ENCODE results near the gene SPTLC2. TPM values are rescaled to one million over a fixed set of nuclear protein-coding genes. Genes with fewer than 3 reads are reported as not detected.

The SPTLC2 gene
- total RNA-seq, 1 experiment from 2014 or later = 32.6 TPM

DNA sequence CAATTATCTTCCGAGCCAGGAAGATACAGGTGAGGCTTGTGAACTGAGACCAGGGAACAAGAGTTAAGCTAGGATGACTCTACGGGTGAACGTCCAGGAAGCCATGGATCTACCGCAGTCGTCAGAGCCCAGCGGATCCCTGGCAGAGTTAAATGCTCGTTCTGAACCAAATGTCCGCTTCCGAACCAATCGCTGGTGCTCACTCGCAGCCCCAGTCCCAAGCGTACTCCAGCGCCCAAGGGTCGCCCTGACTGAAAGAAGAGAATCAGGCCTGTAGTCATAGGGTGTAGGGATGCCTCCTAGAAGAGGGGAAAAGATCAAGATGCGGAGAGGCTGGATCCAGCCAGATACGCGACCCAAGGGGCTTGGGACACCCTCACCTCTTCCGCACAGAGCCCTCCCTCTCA, 159.3 kb downstream of the SPTLC2 start:
- no peaks in the 10 kb centered on the region for H3K27me3 Mint-ChIP-seq (ENCODE audit: low read depth)
- H3K4me1 Mint-ChIP-seq = peaks cover 20 to 22% of the 10 kb centered on the region in 2 experiments
- Histone ChIP-seq H3K23me2 (ENCODE audit: insufficient read length, low read depth, low read length, poor library complexity, severe bottlenecking) (peaks cover 4% of the 10 kb centered on the region), H2BK15ac (ENCODE audit: low read depth, low read length) (no peak overlapping the region), H4K5ac (ENCODE audit: insufficient read length, low read depth, low read length) (no peak overlapping the region), H3K27ac (ENCODE audit: insufficient read length, low read depth, low read length) (peak overlapping the region; percentile 9), H3K4me1 (ENCODE audit: insufficient read depth, low read length) (no peaks in the 10 kb centered on the region; the same call in 1 of the 2 replicates), H3K56ac (ENCODE audit: insufficient read length, low read depth, low read length) (no peak overlapping the region), H3K9me3 (ENCODE audit: control insufficient read depth, low read depth, low read length) (no peaks in the 10 kb centered on the region), H2BK12ac (ENCODE audit: insufficient read length, low read depth, low read length) (no peak overlapping the region), H3T11ph (ENCODE audit: low read length) (no peak overlapping the region), H3K79me2 (ENCODE audit: insufficient read depth, low read length) (peaks cover 13% of the 10 kb centered on the region; the same call in 1 of the 2 replicates), H3K4me2 (ENCODE audit: insufficient read depth, insufficient read length, low read length) (peak overlapping the region; percentile 89), H3K18ac (ENCODE audit: insufficient read length, low read depth, low read length) (no peak overlapping the region), H2AK5ac (ENCODE audit: insufficient read length, low read length) (no peak overlapping the region), H3K27me3 (ENCODE audit: insufficient read depth, low read length) (no peaks in the 10 kb centered on the region), H4K91ac (ENCODE audit: insufficient read length, low read depth, low read length) (no peak overlapping the region), H2BK20ac (ENCODE audit: low read depth, low read length, poor library complexity, severe bottlenecking) (no peak overlapping the region), H3K23ac (ENCODE audit: insufficient read length, low read depth, low read length) (no peak overlapping the region), H4K8ac (replicated peaks; ENCODE audit: insufficient read length, low read depth, low read length) (no peak overlapping the region), H2BK5ac (ENCODE audit: insufficient read length, low read length) (no peak overlapping the region), H2BK120ac (ENCODE audit: low read depth, low read length, poor library complexity, severe bottlenecking) (no peak overlapping the region), H3K14ac (ENCODE audit: insufficient read depth, low read length) (no peak overlapping the region), H2AFZ (ENCODE audit: low read length) (no peak overlapping the region), H3K79me1 (ENCODE audit: insufficient read depth, low read depth, low read length, poor library complexity, severe bottlenecking) (peaks cover 7% of the 10 kb centered on the region), H4K20me1 (ENCODE audit: control insufficient read depth, insufficient read depth, insufficient read length) (no peaks in the 10 kb centered on the region), H3K4ac (ENCODE audit: low read depth, low read length) (no peak overlapping the region), H3K9ac (ENCODE audit: extremely low read depth, insufficient read length, low read length) (peak overlapping the region; percentile 80)
- DNase-seq = no peak
- H3K36me3 Mint-ChIP-seq (ENCODE audit: insufficient read depth in 1 of 3, low read depth in 3 of 3) = peaks cover 24 to 40% (median 36%) of the 10 kb centered on the region in 3 experiments
- TF ChIP-seq, protein P1, sequence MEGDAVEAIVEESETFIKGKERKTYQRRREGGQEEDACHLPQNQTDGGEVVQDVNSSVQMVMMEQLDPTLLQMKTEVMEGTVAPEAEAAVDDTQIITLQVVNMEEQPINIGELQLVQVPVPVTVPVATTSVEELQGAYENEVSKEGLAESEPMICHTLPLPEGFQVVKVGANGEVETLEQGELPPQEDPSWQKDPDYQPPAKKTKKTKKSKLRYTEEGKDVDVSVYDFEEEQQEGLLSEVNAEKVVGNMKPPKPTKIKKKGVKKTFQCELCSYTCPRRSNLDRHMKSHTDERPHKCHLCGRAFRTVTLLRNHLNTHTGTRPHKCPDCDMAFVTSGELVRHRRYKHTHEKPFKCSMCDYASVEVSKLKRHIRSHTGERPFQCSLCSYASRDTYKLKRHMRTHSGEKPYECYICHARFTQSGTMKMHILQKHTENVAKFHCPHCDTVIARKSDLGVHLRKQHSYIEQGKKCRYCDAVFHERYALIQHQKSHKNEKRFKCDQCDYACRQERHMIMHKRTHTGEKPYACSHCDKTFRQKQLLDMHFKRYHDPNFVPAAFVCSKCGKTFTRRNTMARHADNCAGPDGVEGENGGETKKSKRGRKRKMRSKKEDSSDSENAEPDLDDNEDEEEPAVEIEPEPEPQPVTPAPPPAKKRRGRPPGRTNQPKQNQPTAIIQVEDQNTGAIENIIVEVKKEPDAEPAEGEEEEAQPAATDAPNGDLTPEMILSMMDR (conservative IDR thresholded peaks at IDR 0.05) = no peak
- H3K4me3 Mint-ChIP-seq = peak overlapping the region; percentile 100
- H3K27ac Mint-ChIP-seq = peak overlapping the region; percentile 92 to 96 (median 96)
- H3K9me3 Mint-ChIP-seq = no peaks in the 10 kb centered on the region
- WGBS (ENCODE audit: extremely low coverage, insufficient read length, low lambda C conversion rate) = no CpG with 5 or more reads among the region's 18 CpGs

Other genes starting within 250 kb of the SPTLC2 start
- 9.1 and 9.5 TPM in 2 replicates for gene TMED8, start 239.5 kb downstream of the SPTLC2 start, total RNA-seq (2021)
- 1.1 and 2.7 TPM in 2 replicates for gene SAMD15, start 239.3 kb downstream of the SPTLC2 start, total RNA-seq (2021)
- not detected in 2 replicates for gene NOXRED1, start 193.1 kb downstream of the SPTLC2 start, total RNA-seq (2021)
- gene VIPAS39, start 159.0 kb downstream of the SPTLC2 start, total RNA-seq (2021) = 18.4 and 18.5 TPM in 2 replicates
- 190 and 201 TPM in 2 replicates for gene AHSA1, start 158.5 kb downstream of the SPTLC2 start, total RNA-seq (2021)
- gene ISM2, start 117.8 kb downstream of the SPTLC2 start, total RNA-seq (2021) = 0.39 and 0.55 TPM in 2 replicates
- gene ALKBH1, start 91.4 kb upstream of the SPTLC2 start, total RNA-seq (2021) = 17.4 and 18.7 TPM in 2 replicates
- gene SLIRP, start 91.5 kb upstream of the SPTLC2 start, total RNA-seq (2021) = 337 TPM in 2 replicates
- gene SNW1, start 144.5 kb upstream of the SPTLC2 start, total RNA-seq (2021) = 97.2 and 103 TPM in 2 replicates
- gene ADCK1, start 183.5 kb upstream of the SPTLC2 start, total RNA-seq (2021) = 11.8 and 12.2 TPM in 2 replicates